Neural cell (in vitro differentiated cells): ENCODE results near the gene KISS1R. TPM values are rescaled to one million over a fixed set of nuclear protein-coding genes. Genes with fewer than 3 reads are reported as not detected.
A peak's percentile ranks its signal among the peaks of the same experiment; 100 is the strongest.

Source experiments
- H2AFZ ChIP-seq: fragments of 200-600, 300-800 bp; sonication (generic), shearing (Covaris generic); 2 replicates; pipeline ENCODE4 v1.6.0; 2014; ENCODE audit warnings: low read depth, mild to moderate bottlenecking, antibody characterized with exemption, low read length, moderate library complexity
- H3F3A ChIP-seq: fragments of 200-600 bp; shearing (Covaris generic); 2 replicates; pipeline ENCODE4 v1.6.1; 2016; ENCODE audit warnings: mild to moderate bottlenecking, moderate library complexity, mixed read lengths, antibody characterized with exemption, low read length; ENCODE audit not compliant: insufficient read depth, poor library complexity, severe bottlenecking
- H3K27ac ChIP-seq: fragments of 200-600, 300-800 bp; sonication (generic), shearing (Covaris generic); 2 replicates; pipeline ENCODE4 v1.5.1; 2014; ENCODE audit warnings: mild to moderate bottlenecking, low read length, moderate library complexity
- H3K27me3 ChIP-seq: fragments of 300-800, 200-600 bp; sonication (generic), shearing (Covaris generic); 2 replicates; pipeline ENCODE4 v1.6.0; 2014; ENCODE audit warnings: mild to moderate bottlenecking, low read depth, low read length, moderate library complexity; ENCODE audit not compliant: insufficient read depth
- H3K36me3 ChIP-seq: fragments of 300-800, 200-600 bp; sonication (generic), shearing (Covaris generic); 2 replicates; pipeline ENCODE4 v1.5.1; 2014; ENCODE audit warnings: mild to moderate bottlenecking, antibody characterized with exemption, low read length, moderate library complexity; ENCODE audit not compliant: insufficient read depth
- H3K4me2 ChIP-seq: fragments of 300-800, 200-600 bp; sonication (generic), shearing (Covaris generic); 2 replicates; pipeline ENCODE4 v1.6.0; 2014; ENCODE audit warnings: mild to moderate bottlenecking, low read length
- H3K4me3 ChIP-seq: fragments of 300-800, 200-600 bp; sonication (generic), shearing (Covaris generic); 2 replicates; pipeline ENCODE4 v1.5.1; 2014; ENCODE audit warnings: mild to moderate bottlenecking, low read length, moderate library complexity
- H3K79me2 ChIP-seq: fragments of 200-600 bp; shearing (Covaris generic); replicated peaks from 2 replicates; pipeline ENCODE4 v1.6.0; 2014; ENCODE audit warnings: mild to moderate bottlenecking, low read length, moderate library complexity; ENCODE audit not compliant: insufficient read depth
- H3K9ac ChIP-seq: fragments of 300-800, 200-600 bp; sonication (generic), shearing (Covaris generic); 2 replicates; pipeline ENCODE4 v1.6.1; 2016; ENCODE audit warnings: mild to moderate bottlenecking, low read length, mixed read lengths
- H3K9me2 ChIP-seq: fragments of 200-600 bp; shearing (Covaris generic); 2 replicates; pipeline ENCODE4 v1.6.1; 2016; ENCODE audit warnings: mild to moderate bottlenecking, low read length, mixed read lengths; ENCODE audit not compliant: insufficient read depth
- H3K9me3 ChIP-seq: fragments of 200-600, 300-800 bp; sonication (generic), shearing (Covaris generic); 2 replicates; pipeline ENCODE4 v1.6.1; 2016; ENCODE audit warnings: mild to moderate bottlenecking, mixed run types, low read length, moderate library complexity, mixed read lengths
- H4K20me1 ChIP-seq: fragments of 200-600 bp; shearing (Covaris generic); 2 replicates; pipeline ENCODE4 v1.6.1; 2016; ENCODE audit warnings: mild to moderate bottlenecking, mixed run types; ENCODE audit not compliant: insufficient read depth
- EP300 ChIP-seq: fragments of 450-650 bp; conservative IDR thresholded peaks from 2 replicates; pipeline ENCODE4 v1.6.1; 2014; ENCODE audit warnings: antibody characterized with exemption, mild to moderate bottlenecking, moderate library complexity; ENCODE audit not compliant: poor library complexity, severe bottlenecking
- EZH2 ChIP-seq: fragments of 200-600, 300-800 bp; shearing (Covaris generic), sonication (generic); IDR thresholded peaks from 2 replicates; pipeline ENCODE4 v1.6.1; 2014; ENCODE audit warnings: antibody characterized with exemption, low read length, borderline replicate concordance, mild to moderate bottlenecking; ENCODE audit not compliant: insufficient read depth, poor library complexity, severe bottlenecking
- MXI1 ChIP-seq: fragments of 450-650 bp; conservative IDR thresholded peaks from 2 replicates; pipeline ENCODE4 v1.6.1; 2014; ENCODE audit warnings: antibody characterized with exemption, mild to moderate bottlenecking; ENCODE audit not compliant: poor library complexity, severe bottlenecking
- POLR2AphosphoS5 ChIP-seq: IDR thresholded peaks from 2 replicates; pipeline ENCODE4 v1.6.1; 2012
- RAD21 ChIP-seq: fragments of 450-650 bp; conservative IDR thresholded peaks from 2 replicates; pipeline ENCODE4 v1.6.1; 2014; ENCODE audit warnings: antibody characterized with exemption, mild to moderate bottlenecking, moderate library complexity
- SMC3 ChIP-seq: fragments of 450-650 bp; conservative IDR thresholded peaks from 2 replicates; pipeline ENCODE4 v1.6.1; 2014; ENCODE audit warnings: antibody characterized with exemption, mild to moderate bottlenecking, moderate library complexity; ENCODE audit not compliant: poor library complexity
- TAF1 ChIP-seq: IDR thresholded peaks from 2 replicates; pipeline ENCODE4 v1.6.1; 2012; ENCODE audit warnings: low read depth
- polyA plus RNA-seq: library from polyadenylated mRNA; depleted of rRNA; stranded (reverse); fragments of >200 nt; gene quantifications from 2 replicates; pipeline ENCODE4 v1.2.3, GENCODE V29; 2014
- TF ChIP-seq, protein P1 (sequence below): IDR thresholded peaks from 2 replicates; pipeline ENCODE4 v1.6.1; 2012; ENCODE audit warnings: borderline replicate concordance
- TF ChIP-seq, protein P2 (sequence below): fragments of 450-650 bp; IDR thresholded peaks from 2 replicates; pipeline ENCODE4 v1.5.1; 2014; ENCODE audit warnings: antibody characterized with exemption, mild to moderate bottlenecking, moderate library complexity; ENCODE audit not compliant: poor library complexity, severe bottlenecking

KISS1R gene
- polyA plus RNA-seq, 1 donor from 2014 or later = 5.4 TPM

DNA sequence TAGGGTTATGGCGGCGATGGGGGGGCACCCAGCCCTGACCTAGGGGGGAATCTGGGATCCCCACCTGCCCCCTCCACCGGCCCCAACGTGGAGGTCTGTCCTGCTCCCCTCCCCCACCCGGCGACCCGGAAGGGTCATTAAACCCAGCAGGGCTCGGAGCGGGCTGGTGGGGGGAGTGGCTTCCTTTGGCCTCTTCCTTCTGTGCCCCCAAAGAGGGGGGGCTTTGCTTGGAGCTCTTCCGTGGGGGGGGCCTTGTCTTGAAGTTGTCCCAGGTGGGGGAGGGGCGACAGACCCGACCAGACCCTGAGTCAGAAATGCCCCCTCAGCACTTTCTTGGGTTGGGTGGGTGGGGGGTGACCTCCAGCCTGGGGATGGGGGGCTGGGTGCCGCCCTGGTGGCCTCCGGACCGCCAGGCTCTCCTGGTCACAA lies 10.2 kb downstream of the KISS1R start:
- Histone ChIP-seq H3K9me3 (no peaks in the 10 kb centered on the region), H4K20me1 (no peaks in the 10 kb centered on the region), H3K9me2 (no peaks in the 10 kb centered on the region), H3K9ac (peak overlapping the region; percentile 85), H3F3A (no peaks in the 10 kb centered on the region), H3K27me3 (no peaks in the 10 kb centered on the region), H3K79me2 (peaks cover 11% of the 10 kb centered on the region), H2AFZ (no peak overlapping the region), H3K4me3 (peak overlapping the region; percentile 84), H3K36me3 (no peaks in the 10 kb centered on the region), H3K4me2 (peak overlapping the region; percentile 39), H3K27ac (peak overlapping the region; percentile 60)
- TF ChIP-seq, protein P1, sequence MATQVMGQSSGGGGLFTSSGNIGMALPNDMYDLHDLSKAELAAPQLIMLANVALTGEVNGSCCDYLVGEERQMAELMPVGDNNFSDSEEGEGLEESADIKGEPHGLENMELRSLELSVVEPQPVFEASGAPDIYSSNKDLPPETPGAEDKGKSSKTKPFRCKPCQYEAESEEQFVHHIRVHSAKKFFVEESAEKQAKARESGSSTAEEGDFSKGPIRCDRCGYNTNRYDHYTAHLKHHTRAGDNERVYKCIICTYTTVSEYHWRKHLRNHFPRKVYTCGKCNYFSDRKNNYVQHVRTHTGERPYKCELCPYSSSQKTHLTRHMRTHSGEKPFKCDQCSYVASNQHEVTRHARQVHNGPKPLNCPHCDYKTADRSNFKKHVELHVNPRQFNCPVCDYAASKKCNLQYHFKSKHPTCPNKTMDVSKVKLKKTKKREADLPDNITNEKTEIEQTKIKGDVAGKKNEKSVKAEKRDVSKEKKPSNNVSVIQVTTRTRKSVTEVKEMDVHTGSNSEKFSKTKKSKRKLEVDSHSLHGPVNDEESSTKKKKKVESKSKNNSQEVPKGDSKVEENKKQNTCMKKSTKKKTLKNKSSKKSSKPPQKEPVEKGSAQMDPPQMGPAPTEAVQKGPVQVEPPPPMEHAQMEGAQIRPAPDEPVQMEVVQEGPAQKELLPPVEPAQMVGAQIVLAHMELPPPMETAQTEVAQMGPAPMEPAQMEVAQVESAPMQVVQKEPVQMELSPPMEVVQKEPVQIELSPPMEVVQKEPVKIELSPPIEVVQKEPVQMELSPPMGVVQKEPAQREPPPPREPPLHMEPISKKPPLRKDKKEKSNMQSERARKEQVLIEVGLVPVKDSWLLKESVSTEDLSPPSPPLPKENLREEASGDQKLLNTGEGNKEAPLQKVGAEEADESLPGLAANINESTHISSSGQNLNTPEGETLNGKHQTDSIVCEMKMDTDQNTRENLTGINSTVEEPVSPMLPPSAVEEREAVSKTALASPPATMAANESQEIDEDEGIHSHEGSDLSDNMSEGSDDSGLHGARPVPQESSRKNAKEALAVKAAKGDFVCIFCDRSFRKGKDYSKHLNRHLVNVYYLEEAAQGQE = no peak
- TF ChIP-seq SMC3 (no peak), TAF1 (no peak), EP300 (no peak), MXI1 (no peak), RAD21 (no peak), POLR2AphosphoS5 (no peak), EZH2 (no peak)
- TF ChIP-seq, protein P2, sequence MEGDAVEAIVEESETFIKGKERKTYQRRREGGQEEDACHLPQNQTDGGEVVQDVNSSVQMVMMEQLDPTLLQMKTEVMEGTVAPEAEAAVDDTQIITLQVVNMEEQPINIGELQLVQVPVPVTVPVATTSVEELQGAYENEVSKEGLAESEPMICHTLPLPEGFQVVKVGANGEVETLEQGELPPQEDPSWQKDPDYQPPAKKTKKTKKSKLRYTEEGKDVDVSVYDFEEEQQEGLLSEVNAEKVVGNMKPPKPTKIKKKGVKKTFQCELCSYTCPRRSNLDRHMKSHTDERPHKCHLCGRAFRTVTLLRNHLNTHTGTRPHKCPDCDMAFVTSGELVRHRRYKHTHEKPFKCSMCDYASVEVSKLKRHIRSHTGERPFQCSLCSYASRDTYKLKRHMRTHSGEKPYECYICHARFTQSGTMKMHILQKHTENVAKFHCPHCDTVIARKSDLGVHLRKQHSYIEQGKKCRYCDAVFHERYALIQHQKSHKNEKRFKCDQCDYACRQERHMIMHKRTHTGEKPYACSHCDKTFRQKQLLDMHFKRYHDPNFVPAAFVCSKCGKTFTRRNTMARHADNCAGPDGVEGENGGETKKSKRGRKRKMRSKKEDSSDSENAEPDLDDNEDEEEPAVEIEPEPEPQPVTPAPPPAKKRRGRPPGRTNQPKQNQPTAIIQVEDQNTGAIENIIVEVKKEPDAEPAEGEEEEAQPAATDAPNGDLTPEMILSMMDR = no peak

DNA sequence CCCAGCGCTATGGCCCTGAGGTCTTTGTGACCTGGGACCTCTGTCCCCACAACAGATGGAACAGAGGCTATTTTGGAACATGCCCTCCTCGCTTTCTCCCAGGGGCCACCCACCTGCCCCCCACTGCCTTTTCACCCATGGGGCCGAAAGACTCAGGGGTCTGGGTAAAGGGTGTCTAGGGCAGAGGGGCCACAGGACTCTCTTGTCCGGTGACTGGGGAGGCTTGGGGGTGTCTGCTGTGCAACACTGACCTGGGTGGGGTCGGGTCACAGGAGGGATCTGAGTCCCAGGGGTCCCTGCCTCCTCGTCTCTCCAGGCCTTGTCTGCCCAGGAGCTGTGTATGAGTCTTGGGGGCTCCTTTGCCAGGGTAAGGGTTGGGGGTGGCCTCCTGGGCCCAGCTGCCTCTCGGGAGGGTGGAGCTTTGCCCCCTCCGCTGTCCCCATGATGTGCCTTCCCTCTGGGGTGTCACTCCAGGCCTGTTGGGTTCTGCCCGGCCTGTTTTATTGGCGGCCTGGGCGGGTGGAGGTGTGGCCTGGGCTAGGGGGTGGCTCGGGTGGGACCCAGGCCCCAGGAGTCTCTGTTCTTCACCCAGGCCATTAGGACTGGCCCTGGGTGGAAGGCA lies 10.8 kb downstream of the KISS1R start:
- TF ChIP-seq RAD21 (no peak), SMC3 (no peak)
- TF ChIP-seq, protein P2 = no peak
- no peaks in the 10 kb centered on the region for H3K9me3 ChIP-seq
- H3K79me2 ChIP-seq = peaks cover 11% of the 10 kb centered on the region
- no peaks in the 10 kb centered on the region for H4K20me1 ChIP-seq
- H3F3A ChIP-seq = no peaks in the 10 kb centered on the region
- no peak overlapping the region for H2AFZ ChIP-seq
- H3K9me2 ChIP-seq = no peaks in the 10 kb centered on the region
- no peaks in the 10 kb centered on the region for H3K27me3 ChIP-seq
- H3K27ac ChIP-seq = no peak overlapping the region
- H3K4me2 ChIP-seq = no peak overlapping the region
- peak overlapping the region; percentile 85 for H3K9ac ChIP-seq
- H3K36me3 ChIP-seq = no peaks in the 10 kb centered on the region
- H3K4me3 ChIP-seq = peak overlapping the region; percentile 84
